ENCODE data around the gene DLX1. TPM values are rescaled to one million over a fixed set of nuclear protein-coding genes. Genes with fewer than 3 reads are reported as not detected.

Gene DLX1
- total RNA-seq, 1 donor from 2014 or later: not detected

DNA sequence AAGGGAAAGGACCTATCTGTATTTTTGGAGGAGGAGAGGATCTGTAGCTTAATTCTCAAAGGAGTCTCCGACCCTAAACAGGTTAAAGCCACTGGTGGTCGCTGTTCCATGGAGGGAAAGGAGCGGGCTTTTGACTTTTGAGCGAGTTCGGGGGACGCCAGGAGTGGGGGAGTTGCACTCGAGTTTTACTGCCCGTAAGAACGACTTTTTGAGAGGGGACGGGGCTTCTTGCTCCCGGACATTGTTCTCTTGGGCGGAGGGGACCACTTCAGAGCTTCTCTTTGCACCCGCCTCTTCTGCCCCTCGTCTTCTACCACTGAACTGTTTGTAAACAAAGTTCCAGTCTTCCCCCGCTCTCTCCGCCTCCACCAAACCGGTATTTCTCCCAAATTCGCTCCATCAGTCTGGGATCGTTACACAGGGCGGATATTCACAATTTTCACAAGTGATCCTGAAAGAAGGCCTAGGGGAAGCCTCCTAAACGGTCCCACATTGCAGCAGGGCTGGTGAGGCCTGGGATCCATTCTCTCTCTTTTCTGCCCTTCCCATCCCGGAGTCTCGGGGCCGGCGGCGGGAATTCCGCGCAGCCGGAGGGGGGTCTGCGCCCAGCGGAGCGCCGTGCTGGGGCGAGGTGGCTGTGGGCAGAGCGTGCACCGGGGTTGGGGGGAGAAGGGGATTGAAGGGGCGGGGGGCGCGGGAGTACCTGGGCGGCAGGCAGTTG is 10.8 kb downstream of the DLX1 start:
- DNase-seq (ENCODE audit: low read depth): no peak
- TF ChIP-seq, protein P1, sequence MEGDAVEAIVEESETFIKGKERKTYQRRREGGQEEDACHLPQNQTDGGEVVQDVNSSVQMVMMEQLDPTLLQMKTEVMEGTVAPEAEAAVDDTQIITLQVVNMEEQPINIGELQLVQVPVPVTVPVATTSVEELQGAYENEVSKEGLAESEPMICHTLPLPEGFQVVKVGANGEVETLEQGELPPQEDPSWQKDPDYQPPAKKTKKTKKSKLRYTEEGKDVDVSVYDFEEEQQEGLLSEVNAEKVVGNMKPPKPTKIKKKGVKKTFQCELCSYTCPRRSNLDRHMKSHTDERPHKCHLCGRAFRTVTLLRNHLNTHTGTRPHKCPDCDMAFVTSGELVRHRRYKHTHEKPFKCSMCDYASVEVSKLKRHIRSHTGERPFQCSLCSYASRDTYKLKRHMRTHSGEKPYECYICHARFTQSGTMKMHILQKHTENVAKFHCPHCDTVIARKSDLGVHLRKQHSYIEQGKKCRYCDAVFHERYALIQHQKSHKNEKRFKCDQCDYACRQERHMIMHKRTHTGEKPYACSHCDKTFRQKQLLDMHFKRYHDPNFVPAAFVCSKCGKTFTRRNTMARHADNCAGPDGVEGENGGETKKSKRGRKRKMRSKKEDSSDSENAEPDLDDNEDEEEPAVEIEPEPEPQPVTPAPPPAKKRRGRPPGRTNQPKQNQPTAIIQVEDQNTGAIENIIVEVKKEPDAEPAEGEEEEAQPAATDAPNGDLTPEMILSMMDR (conservative IDR thresholded peaks at IDR 0.05; ENCODE audit: low read depth, low read length): no peak
- peak overlapping the region; percentile 46 for H3K4me3 ChIP-seq (ENCODE audit: low read depth, low read length)

DNA sequence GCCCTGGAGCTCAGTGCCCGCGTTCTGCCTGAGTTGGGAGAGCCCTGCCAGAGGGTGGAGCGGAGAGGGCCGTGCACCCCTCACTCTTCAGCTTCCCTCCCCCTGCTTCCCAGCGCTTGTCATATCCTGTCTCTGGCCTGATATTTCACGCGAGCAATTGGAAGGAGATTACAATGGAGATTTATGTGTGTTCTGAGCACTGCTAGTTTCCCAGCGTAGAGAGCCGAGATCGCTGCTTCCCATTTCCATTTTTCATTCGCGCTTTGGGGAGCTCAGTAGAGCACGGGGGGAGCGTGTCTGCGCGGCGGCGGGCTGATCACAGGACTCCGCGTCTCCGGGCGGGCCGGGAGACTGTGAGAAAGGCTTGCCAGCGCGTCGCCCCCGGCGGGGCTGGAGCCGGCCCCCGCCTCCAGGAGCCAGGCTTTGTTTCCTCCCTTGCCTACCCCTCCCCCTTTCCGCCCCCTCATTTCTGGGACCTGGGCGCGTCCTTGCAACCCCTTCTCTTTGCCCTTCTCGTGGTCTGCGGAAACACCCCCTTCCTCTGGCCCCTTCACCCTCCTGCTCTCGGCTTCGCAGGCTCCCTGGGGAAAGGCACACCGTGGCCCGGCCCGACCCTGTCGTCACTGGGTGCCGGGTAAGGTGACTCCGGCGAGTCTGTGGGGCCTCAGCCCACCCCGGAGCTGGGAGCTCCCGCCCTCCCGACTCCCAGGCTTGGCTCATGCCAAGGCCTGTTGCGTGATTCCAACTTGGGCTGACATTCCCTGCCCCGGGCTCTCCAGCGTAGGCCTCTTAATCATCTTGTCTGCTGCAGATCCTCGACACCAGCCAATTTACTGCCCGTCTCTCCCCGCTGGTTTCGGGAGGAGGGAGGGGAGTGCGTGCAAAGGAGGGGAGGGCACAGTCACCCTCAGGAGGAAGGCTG is 11.6 kb downstream of the DLX1 start:
- peak overlapping the region; percentile 46 for H3K4me3 ChIP-seq (ENCODE audit: low read depth, low read length)
- no peak for DNase-seq (ENCODE audit: low read depth)
- TF ChIP-seq, protein P1 (conservative IDR thresholded peaks at IDR 0.05; ENCODE audit: low read depth, low read length): no peak

DNA sequence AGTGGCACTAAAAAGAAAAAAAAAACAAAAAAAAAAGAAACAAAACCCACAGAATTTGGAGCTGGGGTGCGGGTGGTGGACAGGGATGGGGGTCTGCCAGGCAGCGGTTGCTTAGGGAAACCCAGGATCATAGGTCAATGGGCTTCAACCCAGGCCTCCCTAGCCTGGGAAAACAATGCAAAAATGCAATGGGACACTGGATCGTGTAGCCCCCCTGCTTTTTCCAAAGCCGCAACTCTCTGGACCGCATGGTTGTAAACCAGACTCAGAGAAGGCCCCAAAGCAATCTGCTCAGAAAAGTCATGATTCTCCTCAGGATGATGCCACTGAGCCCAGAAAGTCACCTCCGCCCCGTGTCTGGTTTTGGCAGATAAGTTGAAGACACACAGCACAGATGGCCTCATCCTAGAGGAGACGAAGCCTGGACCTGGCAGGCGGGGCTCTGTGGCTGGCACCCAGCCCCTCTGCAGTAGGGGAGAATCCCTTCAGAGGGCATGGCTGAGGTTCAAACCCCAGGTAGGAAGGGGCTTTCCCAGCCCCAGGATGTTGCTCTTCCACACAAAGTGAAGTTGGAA is 12.3 kb downstream of the DLX1 start:
- DNase-seq (ENCODE audit: low read depth): no peak
- no peak overlapping the region for H3K4me3 ChIP-seq (ENCODE audit: low read depth, low read length)
- TF ChIP-seq, protein P1 (conservative IDR thresholded peaks at IDR 0.05; ENCODE audit: low read depth, low read length): no peak

DNA sequence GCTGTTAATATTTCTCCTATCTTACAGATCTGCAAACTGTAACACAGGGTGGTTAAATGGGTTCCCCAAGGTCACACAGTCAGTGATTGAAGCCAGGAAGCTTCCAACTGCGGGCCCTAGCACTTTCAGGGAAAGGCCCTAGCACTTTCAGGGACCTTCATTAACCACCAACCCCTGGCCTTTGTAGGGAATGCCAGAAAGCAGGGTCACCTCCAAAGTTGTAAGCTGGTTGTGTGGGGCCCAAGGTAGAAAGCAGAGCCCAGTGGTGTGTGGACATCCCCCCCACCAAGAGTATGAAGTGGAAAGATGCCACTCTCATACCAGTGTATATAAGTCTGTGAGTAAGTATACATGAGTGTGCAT is 13.0 kb downstream of the DLX1 start:
- TF ChIP-seq, protein P1 (conservative IDR thresholded peaks at IDR 0.05; ENCODE audit: low read depth, low read length): no peak
- no peak for DNase-seq (ENCODE audit: low read depth)
- H3K4me3 ChIP-seq (ENCODE audit: low read depth, low read length): no peak overlapping the region

DNA sequence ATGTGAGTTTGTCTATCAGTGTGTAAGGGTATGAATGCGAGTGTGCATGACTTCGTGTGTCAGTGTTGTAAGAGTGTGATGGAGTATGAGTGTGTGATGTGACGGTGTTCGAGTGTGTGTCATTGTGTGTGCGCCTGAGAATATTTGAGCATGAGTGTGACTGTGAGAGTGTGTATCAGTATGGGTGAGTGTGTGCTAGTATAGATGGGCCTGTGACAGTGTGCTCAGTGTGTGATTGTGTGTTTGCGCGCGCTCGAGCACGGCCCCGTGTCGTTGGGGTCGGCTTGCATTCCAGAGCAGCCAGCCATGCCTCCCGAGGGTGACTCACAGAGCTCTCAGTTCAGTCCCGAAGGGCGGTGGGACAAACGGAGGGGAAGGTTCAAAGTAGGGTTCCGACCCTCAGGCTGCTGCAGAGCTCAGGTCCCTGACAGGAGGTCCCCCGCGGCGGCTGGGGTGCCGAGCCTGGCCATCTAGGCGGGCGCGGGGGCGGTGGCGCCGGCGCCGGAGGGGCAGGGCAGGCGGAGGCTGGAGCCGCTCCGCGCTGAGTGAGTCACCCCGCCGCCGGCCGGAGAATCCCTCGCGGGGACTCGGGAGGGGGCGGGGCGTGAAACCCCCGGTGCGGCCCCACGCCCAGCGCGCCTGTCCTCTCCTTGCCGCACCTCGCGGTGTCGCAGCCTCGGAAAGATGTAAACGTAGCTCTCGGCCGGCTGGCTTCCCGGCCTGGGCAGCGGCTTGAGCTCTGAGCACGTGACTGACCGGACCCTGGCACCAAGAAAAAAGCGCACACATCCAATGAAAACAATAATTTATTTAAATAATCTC is 13.6 kb downstream of the DLX1 start:
- DNase-seq (ENCODE audit: low read depth): peak; percentile 46
- H3K4me3 ChIP-seq (ENCODE audit: low read depth, low read length): peak overlapping the region; percentile 52
- TF ChIP-seq, protein P1 (conservative IDR thresholded peaks at IDR 0.05; ENCODE audit: low read depth, low read length): no peak

DNA sequence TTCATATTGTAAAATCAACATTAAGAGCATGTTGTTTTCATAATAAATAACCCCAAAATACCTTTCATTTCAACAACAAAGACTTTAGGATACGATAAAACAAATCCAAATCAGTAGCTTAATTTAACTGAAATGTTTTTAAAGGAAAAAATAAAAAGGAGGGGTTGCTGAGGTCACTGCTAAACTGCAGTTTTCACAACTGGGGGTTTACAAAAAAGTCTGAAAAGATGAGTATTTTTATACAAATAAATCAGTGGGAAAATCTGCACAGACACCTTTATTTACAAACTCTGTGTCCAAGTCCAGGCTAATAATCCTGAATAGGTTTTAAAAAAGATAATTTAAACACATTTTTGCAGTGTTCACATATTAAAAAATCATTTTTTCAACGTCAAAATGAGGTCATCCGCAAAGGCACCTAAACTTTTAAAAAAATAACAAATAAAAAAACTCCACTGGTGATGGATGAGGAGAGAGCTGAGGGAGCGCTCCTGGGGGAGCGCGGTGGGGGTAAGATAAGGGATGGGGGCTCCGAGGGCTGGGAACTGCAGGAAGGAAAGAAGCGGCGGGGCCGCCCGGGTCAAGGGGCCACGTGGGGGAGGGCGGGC is 14.3 kb downstream of the DLX1 start:
- TF ChIP-seq, protein P1 (conservative IDR thresholded peaks at IDR 0.05; ENCODE audit: low read depth, low read length): no peak
- DNase-seq (ENCODE audit: low read depth): no peak
- H3K4me3 ChIP-seq (ENCODE audit: low read depth, low read length): peak overlapping the region; percentile 52

Measured in epithelial cell of proximal tubule (primary cell).